Stimulated activated effector memory CD8-positive, alpha-beta T cell treated with anti-CD3 and anti-CD28 coated beads, Interleukin-12 subunit alpha, Interleukin-12 subunit beta, amount 100 ng/mL, for 72 hours (primary cell): Measurements from ENCODE around the gene MCTP1.
A peak's percentile ranks its signal among the peaks of the same experiment; 100 is the strongest.
"Not testable (repeated sequence)": the region's sequence is repeated elsewhere in the genome, so short reads cannot be mapped to it uniquely, and the experiment has no call there.

Experiments used
- ATAC-seq: fragments of 150-1000 bp; cut with Tn5 transposase; 2 replicates; pipeline ENCODE4 v1.10.0; 2021
- DNase-seq, 2 donors: peaks; one replicate each; pipeline ENCODE4 v3.0.0; 2021 to 2022; ENCODE audit warnings: low spot score in 2 of 2
- H3K27ac Mint-ChIP-seq: one replicate; pipeline ENCODE4 v1.8.0; 2022; ENCODE audit warnings: mild to moderate bottlenecking, mixed read lengths
- H3K36me3 Mint-ChIP-seq: one replicate; pipeline ENCODE4 v1.8.0; 2022; ENCODE audit warnings: mild to moderate bottlenecking, mixed read lengths
- H3K4me1 Mint-ChIP-seq: one replicate; pipeline ENCODE4 v1.8.0; 2022; ENCODE audit warnings: mixed read lengths
- H3K4me3 Mint-ChIP-seq: one replicate; pipeline ENCODE4 v1.8.0; 2022; ENCODE audit warnings: mild to moderate bottlenecking, mixed read lengths
- H3K9me3 Mint-ChIP-seq: one replicate; pipeline ENCODE4 v1.8.0; 2022; ENCODE audit warnings: mixed read lengths

MCTP1 gene

GRCh38 chr5:94832685-94833084, 452.2 kb downstream of the MCTP1 start:
- no peaks in the 10 kb centered on the region for H3K4me1 Mint-ChIP-seq
- H3K36me3 Mint-ChIP-seq, result no peaks in the 10 kb centered on the region

GRCh38 chr5:94830520-94830919, 454.4 kb downstream of the MCTP1 start:
- DNase-seq (no peak), ATAC-seq (no peak)
- Mint-ChIP-seq H3K36me3 (no peaks in the 10 kb centered on the region), H3K4me3 (no peak overlapping the region), H3K27ac (no peak overlapping the region), H3K9me3 (no peaks in the 10 kb centered on the region), H3K4me1 (no peaks in the 10 kb centered on the region)

More at GRCh38 chr5:94832685-94833084, 452.2 kb downstream of the MCTP1 start:
- Mint-ChIP-seq H3K27ac (no peak overlapping the region), H3K4me3 (no peak overlapping the region), H3K9me3 (no peaks in the 10 kb centered on the region)
- DNase-seq (no peak), ATAC-seq (no peak)

GRCh38 chr5:94828222-94828621, 456.7 kb downstream of the MCTP1 start:
- H3K36me3 Mint-ChIP-seq, H3K9me3 Mint-ChIP-seq, DNase-seq, H3K4me1 Mint-ChIP-seq, ATAC-seq, H3K4me3 Mint-ChIP-seq, H3K27ac Mint-ChIP-seq: not testable (repeated sequence)

GRCh38 chr5:94820488-94820887, 464.4 kb downstream of the MCTP1 start:
- no peak for ATAC-seq
- no peak overlapping the region for H3K27ac Mint-ChIP-seq
- no peaks in the 10 kb centered on the region for H3K36me3 Mint-ChIP-seq
- no peaks in the 10 kb centered on the region for H3K4me1 Mint-ChIP-seq
- no peaks in the 10 kb centered on the region for H3K9me3 Mint-ChIP-seq
- no peak overlapping the region for H3K4me3 Mint-ChIP-seq
- DNase-seq, result no peak

DNA sequence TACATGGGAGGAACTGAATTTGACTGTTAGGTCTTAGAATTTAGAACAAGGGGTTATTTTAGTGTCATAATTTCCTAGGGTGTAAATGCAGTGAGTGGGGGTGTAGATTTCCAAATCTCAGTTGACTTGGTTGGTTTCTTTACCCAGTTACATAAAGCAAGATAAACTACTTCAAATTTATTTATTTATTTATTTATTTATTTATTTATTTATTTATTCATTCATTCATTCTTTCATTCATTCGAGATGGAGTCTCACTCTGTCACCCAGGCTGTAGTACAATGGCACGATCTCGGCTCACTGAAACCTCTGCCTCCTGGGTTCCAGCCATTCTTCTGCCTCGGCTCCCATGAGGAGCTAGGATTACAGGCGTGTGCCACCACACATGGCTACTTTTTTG, 466.0 kb downstream of the MCTP1 start:
- Mint-ChIP-seq H3K4me3 (no peak overlapping the region), H3K27ac (no peak overlapping the region), H3K4me1 (no peaks in the 10 kb centered on the region), H3K9me3 (no peaks in the 10 kb centered on the region), H3K36me3 (no peaks in the 10 kb centered on the region)
- ATAC-seq (no peak), DNase-seq (no peak)

DNA sequence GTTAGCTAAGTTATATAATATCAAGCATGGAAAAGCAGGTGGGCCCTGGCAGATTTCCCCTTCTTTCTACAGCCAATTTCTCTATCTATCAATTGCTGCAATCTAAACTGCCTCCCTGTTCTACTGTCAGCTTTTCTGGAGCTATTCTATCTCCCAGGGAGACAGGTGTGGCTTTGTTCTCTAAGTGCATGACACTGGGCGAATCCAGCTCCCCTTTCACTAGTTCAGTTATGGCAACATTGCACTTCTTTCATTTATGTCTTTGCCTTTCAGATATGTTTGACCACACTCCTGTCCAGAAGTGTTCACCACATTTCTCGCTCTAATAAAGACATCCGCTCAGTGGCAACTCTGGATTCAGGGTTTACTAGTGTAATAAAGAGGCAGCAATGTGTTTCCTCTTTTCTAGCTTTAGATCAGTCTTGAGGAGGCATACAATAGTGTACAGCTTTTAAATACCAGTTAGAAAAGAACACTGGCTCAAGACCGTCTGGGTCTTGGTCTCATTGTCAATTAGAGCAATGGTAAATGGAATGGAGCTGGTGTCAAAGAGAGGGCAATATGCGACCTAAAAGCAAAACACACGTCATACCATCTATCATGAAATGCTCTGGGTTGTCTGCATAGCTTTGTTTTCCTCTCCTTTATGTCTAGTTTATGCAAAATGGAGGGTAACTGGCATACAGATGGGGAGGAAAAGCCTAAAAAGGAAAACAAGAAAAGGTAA, 469.4 kb downstream of the MCTP1 start:
- Mint-ChIP-seq H3K36me3 (no peaks in the 10 kb centered on the region), H3K4me1 (no peaks in the 10 kb centered on the region), H3K4me3 (no peak overlapping the region), H3K9me3 (no peaks in the 10 kb centered on the region), H3K27ac (no peak overlapping the region)
- ATAC-seq (no peak), DNase-seq (no peak)

GRCh38 chr5:94812232-94812631, 472.7 kb downstream of the MCTP1 start:
- no peak overlapping the region for H3K27ac Mint-ChIP-seq
- DNase-seq (no peak), ATAC-seq (no peak)
- H3K36me3 Mint-ChIP-seq, result no peaks in the 10 kb centered on the region
- H3K4me3 Mint-ChIP-seq, result no peak overlapping the region
- no peaks in the 10 kb centered on the region for H3K9me3 Mint-ChIP-seq
- H3K4me1 Mint-ChIP-seq, result no peaks in the 10 kb centered on the region

- no peak for DNase-seq
- Mint-ChIP-seq H3K4me1 (no peaks in the 10 kb centered on the region), H3K4me3 (no peak overlapping the region), H3K9me3 (no peaks in the 10 kb centered on the region), H3K36me3 (no peaks in the 10 kb centered on the region), H3K27ac (no peak overlapping the region)
- ATAC-seq, result no peak
Measured at GRCh38 chr5:94811331-94811730, 473.6 kb downstream of the MCTP1 start.

- Mint-ChIP-seq H3K9me3 (no peaks in the 10 kb centered on the region), H3K36me3 (no peaks in the 10 kb centered on the region), H3K4me1 (no peaks in the 10 kb centered on the region), H3K27ac (no peak overlapping the region), H3K4me3 (no peak overlapping the region)
- no peak for DNase-seq
- no peak for ATAC-seq
Measured at GRCh38 chr5:94810877-94811276, 474.0 kb downstream of the MCTP1 start.

DNA sequence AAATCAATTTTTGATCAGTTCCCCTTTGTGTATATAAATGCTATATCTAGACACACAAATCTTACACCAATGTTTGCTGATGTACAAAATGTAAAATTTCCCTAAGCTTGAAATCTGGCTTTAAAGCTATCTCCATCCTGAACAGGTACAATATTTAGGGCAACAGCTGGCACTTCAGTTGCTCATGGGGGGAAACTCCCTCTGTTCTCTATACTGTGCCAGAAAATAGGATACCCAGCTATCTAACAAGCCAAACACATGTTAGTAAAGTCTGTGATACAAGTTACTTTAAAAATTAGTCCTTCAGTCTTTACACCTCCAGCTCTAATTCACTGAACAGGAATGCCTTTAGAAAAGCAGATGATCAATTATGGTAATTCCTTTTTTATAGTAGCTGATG, 474.6 kb downstream of the MCTP1 start:
- DNase-seq (no peak), ATAC-seq (no peak)
- Mint-ChIP-seq H3K36me3 (no peaks in the 10 kb centered on the region), H3K27ac (no peak overlapping the region), H3K4me3 (no peak overlapping the region), H3K4me1 (no peaks in the 10 kb centered on the region), H3K9me3 (no peaks in the 10 kb centered on the region)

DNA sequence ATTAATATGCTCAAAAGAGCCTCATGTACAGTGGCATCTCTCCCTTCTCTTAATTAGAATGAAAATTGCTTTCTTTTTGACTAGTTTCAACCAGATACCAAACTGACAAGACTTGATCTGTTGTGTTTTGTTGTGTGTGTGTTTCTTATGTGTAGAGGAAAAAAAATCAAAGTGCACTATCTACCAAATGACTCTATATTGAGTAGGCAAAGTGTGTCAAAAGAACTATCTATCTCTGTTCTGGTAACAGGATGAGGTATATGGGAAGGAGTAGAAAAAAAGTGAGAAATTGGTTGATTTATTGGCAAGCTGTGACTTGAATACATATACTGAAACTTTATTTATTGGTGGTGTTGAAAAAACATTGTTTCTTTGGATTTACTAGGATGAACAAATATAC, 476.4 kb downstream of the MCTP1 start:
- Mint-ChIP-seq H3K36me3 (no peaks in the 10 kb centered on the region), H3K4me3 (no peak overlapping the region), H3K27ac (no peak overlapping the region), H3K9me3 (no peaks in the 10 kb centered on the region), H3K4me1 (no peaks in the 10 kb centered on the region)
- DNase-seq (no peak), ATAC-seq (no peak)

GRCh38 chr5:94807985-94808384, 476.9 kb downstream of the MCTP1 start:
- H3K36me3 Mint-ChIP-seq, result no peaks in the 10 kb centered on the region
- ATAC-seq (no peak), DNase-seq (no peak)
- H3K27ac Mint-ChIP-seq, result no peak overlapping the region
- H3K4me1 Mint-ChIP-seq, result no peaks in the 10 kb centered on the region
- no peak overlapping the region for H3K4me3 Mint-ChIP-seq
- peaks cover 1% of the 10 kb centered on the region for H3K9me3 Mint-ChIP-seq

DNA sequence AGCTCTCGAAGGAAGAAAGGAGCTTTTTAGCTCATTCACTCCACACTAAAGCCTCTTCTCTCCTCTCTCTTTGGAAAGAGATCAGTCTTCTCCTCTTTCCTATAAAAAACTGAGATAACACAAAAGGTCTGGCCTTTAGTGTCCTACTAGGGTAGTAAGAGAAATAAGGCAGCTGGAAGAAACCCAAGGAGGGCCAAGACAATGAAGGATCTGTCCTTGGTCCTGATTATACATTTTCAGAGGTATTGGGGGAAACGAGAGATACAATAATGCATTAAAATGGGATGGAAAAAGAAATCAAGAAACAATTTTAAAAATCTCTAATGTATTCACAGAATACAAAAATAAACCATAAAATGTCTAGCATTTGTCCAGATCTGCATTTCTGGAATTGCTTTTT, 482.4 kb downstream of the MCTP1 start:
- H3K36me3 Mint-ChIP-seq, result no peaks in the 10 kb centered on the region
- no peak overlapping the region for H3K27ac Mint-ChIP-seq
- H3K4me3 Mint-ChIP-seq, result no peak overlapping the region
- no peak for DNase-seq
- H3K4me1 Mint-ChIP-seq, result no peaks in the 10 kb centered on the region
- H3K9me3 Mint-ChIP-seq, result peaks cover 3% of the 10 kb centered on the region
- no peak for ATAC-seq

DNA sequence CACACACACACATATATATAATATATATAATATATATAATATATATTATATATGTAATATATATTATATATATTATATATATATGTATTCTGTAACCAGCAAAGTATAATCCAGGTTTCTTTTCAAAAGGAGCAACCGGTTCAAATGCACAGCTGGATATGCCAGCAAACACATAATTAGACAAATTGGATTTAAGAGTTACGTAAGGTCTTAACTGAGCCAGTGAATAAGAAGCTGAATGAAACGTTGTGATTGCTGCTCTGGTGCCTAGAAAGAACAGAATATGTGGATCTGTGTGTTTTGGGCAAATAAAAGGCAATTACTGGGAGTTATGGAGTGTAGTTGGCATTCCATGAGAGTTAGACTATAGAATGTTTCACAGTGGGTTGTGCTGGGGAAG, 488.3 kb downstream of the MCTP1 start:
- peaks cover 42% of the 10 kb centered on the region for H3K4me1 Mint-ChIP-seq
- no peak overlapping the region for H3K27ac Mint-ChIP-seq
- ATAC-seq, result no peak
- no peaks in the 10 kb centered on the region for H3K9me3 Mint-ChIP-seq
- no peak for DNase-seq
- peaks cover 4% of the 10 kb centered on the region for H3K36me3 Mint-ChIP-seq
- no peak overlapping the region for H3K4me3 Mint-ChIP-seq

DNA sequence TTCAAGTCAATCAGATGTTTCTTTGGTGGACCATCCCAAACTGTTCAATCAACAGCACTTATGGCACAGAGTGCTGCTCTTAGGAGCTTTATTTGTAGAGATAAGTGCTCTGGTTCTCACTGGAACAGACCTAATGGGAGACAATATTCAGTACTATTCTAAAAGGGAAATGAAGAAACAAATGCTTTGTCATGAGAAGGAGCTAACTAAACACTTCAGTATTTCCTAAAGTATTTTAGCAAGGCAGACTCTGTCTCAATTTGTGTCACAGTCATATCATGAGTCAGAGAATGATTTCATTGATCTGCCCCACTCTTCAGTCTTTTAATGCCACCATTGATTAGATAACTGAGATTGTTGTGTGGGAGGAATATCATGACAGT, 491.1 kb downstream of the MCTP1 start:
- Mint-ChIP-seq H3K27ac (peak overlapping the region; percentile 96), H3K4me3 (peak overlapping the region; percentile 66), H3K36me3 (peaks cover 4% of the 10 kb centered on the region), H3K9me3 (no peaks in the 10 kb centered on the region), H3K4me1 (peaks cover 42% of the 10 kb centered on the region)
- DNase-seq (no peak), ATAC-seq (peak; percentile 89)

- ATAC-seq (peak; percentile 99), DNase-seq (peak in 1 of 2 donors; percentile 60)
- H3K4me3 Mint-ChIP-seq, result peak overlapping the region; percentile 66
- no peaks in the 10 kb centered on the region for H3K9me3 Mint-ChIP-seq
- peaks cover 4% of the 10 kb centered on the region for H3K36me3 Mint-ChIP-seq
- H3K27ac Mint-ChIP-seq, result peak overlapping the region; percentile 96
- H3K4me1 Mint-ChIP-seq, result peaks cover 42% of the 10 kb centered on the region
Measured at GRCh38 chr5:94793113-94793815, 491.6 kb downstream of the MCTP1 start.
